OCI-LY7 (cell line): ENCODE measurements around the gene KAZN. TPM values are rescaled to one million over a fixed set of nuclear protein-coding genes. Genes with fewer than 3 reads are reported as not detected.

Experiments
- BruUV-seq: library from RNA; stranded (reverse); fragments of 400-500 nt; replicated peaks from 2 replicates; lab custom pipeline; 2021; lab: Mats Ljungman, UMichigan
- CTCF ChIA-PET: fragments of 300-600 bp; sonication (Branson Sonifier 250); formaldehyde crosslinking; loops from one replicate; lab custom pipeline; 2022; ENCODE audit warnings: antibody characterized with exemption; ENCODE audit not compliant: unreplicated experiment; lab: Charles Lee
- POLR2A ChIA-PET: fragments of 300-600 bp; sonication (Branson Sonifier 250); formaldehyde crosslinking; loops from one replicate; lab custom pipeline; 2022; ENCODE audit warnings: antibody characterized with exemption; lab: Charles Lee
- DNase-seq: peaks from one replicate; pipeline ENCODE4 v3.0.0-alpha.2; 2015; ENCODE audit warnings: low spot score
- H2AFZ ChIP-seq: fragments of 200-600 bp; sonication (generic), shearing (Covaris generic); 2 replicates; pipeline ENCODE4 v1.6.1; 2014; ENCODE audit warnings: mild to moderate bottlenecking, antibody characterized with exemption, low read length, moderate library complexity
- H3K27ac ChIP-seq: fragments of 200-600 bp; sonication (generic); 2 replicates; pipeline ENCODE4 v1.5.1; 2014; ENCODE audit warnings: mixed run types, low read depth, mild to moderate bottlenecking, moderate library complexity, low read length, inconsistent platforms; ENCODE audit not compliant: poor library complexity, severe bottlenecking
- H3K36me3 ChIP-seq: fragments of 200-600 bp; sonication (generic); 2 replicates; pipeline ENCODE4 v1.6.1; 2014; ENCODE audit warnings: mild to moderate bottlenecking, antibody characterized with exemption, low read length, moderate library complexity, mixed read lengths; ENCODE audit not compliant: insufficient read depth
- H3K4me1 ChIP-seq: fragments of 200-600 bp; sonication (generic); 2 replicates; pipeline ENCODE4 v1.5.1; 2014; ENCODE audit warnings: mild to moderate bottlenecking, low read length; ENCODE audit not compliant: insufficient read depth, poor library complexity, severe bottlenecking
- H3K4me2 ChIP-seq: fragments of 200-600 bp; sonication (generic); 2 replicates; pipeline ENCODE4 v1.6.1; 2014; ENCODE audit warnings: mild to moderate bottlenecking, low read length
- H3K4me3 ChIP-seq: fragments of 200-600 bp; sonication (generic); 2 replicates; pipeline ENCODE4 v1.5.1; 2014; ENCODE audit warnings: mild to moderate bottlenecking, low read depth, low read length; ENCODE audit not compliant: poor library complexity, severe bottlenecking
- H3K79me2 ChIP-seq: fragments of 200-600 bp; sonication (generic); 2 replicates; pipeline ENCODE4 v1.6.1; 2016; ENCODE audit warnings: low read depth, mild to moderate bottlenecking, low read length, moderate library complexity, mixed read lengths; ENCODE audit not compliant: insufficient read depth
- H3K9me2 ChIP-seq: fragments of 200-600 bp; sonication (generic); 2 replicates; pipeline ENCODE4 v1.6.1; 2016; ENCODE audit warnings: mild to moderate bottlenecking, low read length, mixed read lengths; ENCODE audit not compliant: insufficient read depth
- H3K9me3 ChIP-seq: fragments of 200-600 bp; sonication (generic); 2 replicates; pipeline ENCODE4 v1.6.1; 2014; ENCODE audit warnings: mild to moderate bottlenecking, mixed run types, low read length, mixed read lengths
- H4K20me1 ChIP-seq: fragments of 200-600 bp; sonication (generic); 2 replicates; pipeline ENCODE4 v1.6.1; 2014; ENCODE audit warnings: mild to moderate bottlenecking, antibody characterized with exemption, low read length, moderate library complexity, mixed read lengths; ENCODE audit not compliant: insufficient read depth
- EZH2phosphoT487 ChIP-seq: fragments of 200-600 bp; sonication (generic); IDR thresholded peaks from 2 replicates; pipeline ENCODE4 v1.6.1; 2018; ENCODE audit warnings: low read depth, borderline replicate concordance, mild to moderate bottlenecking, mixed run types, antibody characterized with exemption, low read length, moderate library complexity, mixed read lengths
- intact Hi-C: fragments of 100-400 bp; cut with micrococcal nuclease; formaldehyde crosslinking; loops from one replicate; pipeline ENCODE4 v1.10.0; 2022; ENCODE audit not compliant: unreplicated experiment
- total RNA-seq, 2 experiments: library from RNA; depleted of rRNA in 1 of 2; stranded (reverse); fragments of >200 nt in 1 of 2; shearing (Covaris generic) in 1 of 2; gene quantifications; 2 replicates each; pipeline ENCODE4 v1.2.3, GENCODE V29; 2014 to 2022
- TF ChIP-seq, protein P1 (sequence below): fragments of 200-600 bp; sonication (generic); conservative IDR thresholded peaks from 2 replicates; pipeline ENCODE4 v1.5.1; 2014; ENCODE audit warnings: mild to moderate bottlenecking, antibody characterized with exemption, low read length, moderate library complexity, mixed read lengths

Gene KAZN
- total RNA-seq, 2 experiments from 2014 or later: 0.40 to 2.4 TPM

DNA sequence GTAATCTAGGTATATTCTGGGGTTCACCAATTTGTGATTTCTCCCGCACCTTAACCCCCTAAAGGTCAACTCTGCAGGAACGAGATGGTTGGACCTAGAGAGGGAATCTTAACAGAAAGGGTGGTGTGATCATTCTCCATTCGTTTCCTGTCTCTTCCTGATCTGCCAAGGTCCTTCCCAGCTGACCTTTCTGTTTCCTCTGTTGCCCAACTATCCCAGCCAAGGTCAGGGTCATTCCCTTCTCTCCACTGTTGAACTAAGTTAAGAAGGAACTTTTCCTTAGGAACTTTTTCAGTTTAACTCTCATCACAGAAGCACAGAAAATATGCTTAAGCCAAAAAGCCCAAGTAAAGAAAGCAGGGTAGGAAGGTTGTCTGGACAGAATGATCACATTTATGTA is 49.3 kb downstream of the KAZN start:
- intact Hi-C loops: no loop called here
- no peak overlapping the region for H3K4me3 ChIP-seq
- POLR2A ChIA-PET: no interaction called here
- H3K4me1 ChIP-seq: no peaks in the 10 kb centered on the region
- H3K27ac ChIP-seq: no peak overlapping the region
- no peak overlapping the region for H3K4me2 ChIP-seq
- BruUV-seq: no TSS peak
- no peaks in the 10 kb centered on the region for H3K36me3 ChIP-seq
- H3K9me3 ChIP-seq: peaks cover 6% of the 10 kb centered on the region
- no peaks in the 10 kb centered on the region for H4K20me1 ChIP-seq
- no peaks in the 10 kb centered on the region for H3K9me2 ChIP-seq
- H3K79me2 ChIP-seq: no peaks in the 10 kb centered on the region
- CTCF ChIA-PET: no interaction called here
- no peak overlapping the region for H2AFZ ChIP-seq
- TF ChIP-seq, protein P1, sequence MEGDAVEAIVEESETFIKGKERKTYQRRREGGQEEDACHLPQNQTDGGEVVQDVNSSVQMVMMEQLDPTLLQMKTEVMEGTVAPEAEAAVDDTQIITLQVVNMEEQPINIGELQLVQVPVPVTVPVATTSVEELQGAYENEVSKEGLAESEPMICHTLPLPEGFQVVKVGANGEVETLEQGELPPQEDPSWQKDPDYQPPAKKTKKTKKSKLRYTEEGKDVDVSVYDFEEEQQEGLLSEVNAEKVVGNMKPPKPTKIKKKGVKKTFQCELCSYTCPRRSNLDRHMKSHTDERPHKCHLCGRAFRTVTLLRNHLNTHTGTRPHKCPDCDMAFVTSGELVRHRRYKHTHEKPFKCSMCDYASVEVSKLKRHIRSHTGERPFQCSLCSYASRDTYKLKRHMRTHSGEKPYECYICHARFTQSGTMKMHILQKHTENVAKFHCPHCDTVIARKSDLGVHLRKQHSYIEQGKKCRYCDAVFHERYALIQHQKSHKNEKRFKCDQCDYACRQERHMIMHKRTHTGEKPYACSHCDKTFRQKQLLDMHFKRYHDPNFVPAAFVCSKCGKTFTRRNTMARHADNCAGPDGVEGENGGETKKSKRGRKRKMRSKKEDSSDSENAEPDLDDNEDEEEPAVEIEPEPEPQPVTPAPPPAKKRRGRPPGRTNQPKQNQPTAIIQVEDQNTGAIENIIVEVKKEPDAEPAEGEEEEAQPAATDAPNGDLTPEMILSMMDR: no peak
- no peak for TF ChIP-seq EZH2phosphoT487
- DNase-seq: no peak

DNA sequence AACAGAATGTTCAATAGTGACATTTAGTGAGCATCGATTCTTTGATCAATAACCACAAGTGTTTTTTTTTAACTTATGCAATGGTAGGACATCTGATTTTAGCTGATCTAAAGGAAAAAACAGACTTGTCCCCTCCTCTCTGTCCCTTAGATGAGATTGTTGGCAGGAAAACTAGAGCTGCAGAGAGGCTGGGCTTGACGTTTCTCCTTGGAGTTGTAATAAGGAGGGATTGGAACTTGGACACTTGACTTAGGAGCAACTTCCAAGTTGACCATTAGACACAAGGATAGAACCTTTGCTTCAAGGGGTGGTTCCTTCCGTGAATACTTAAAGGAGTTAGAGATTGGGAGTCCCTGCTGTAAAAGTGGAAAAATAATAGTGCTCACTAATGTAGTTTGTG is 49.9 kb downstream of the KAZN start:
- Histone ChIP-seq H3K4me3 (no peak overlapping the region), H3K79me2 (no peaks in the 10 kb centered on the region), H3K9me3 (peaks cover 3% of the 10 kb centered on the region), H3K4me1 (no peaks in the 10 kb centered on the region), H3K9me2 (no peaks in the 10 kb centered on the region), H2AFZ (no peak overlapping the region), H3K27ac (no peak overlapping the region), H3K4me2 (no peak overlapping the region), H4K20me1 (no peaks in the 10 kb centered on the region), H3K36me3 (no peaks in the 10 kb centered on the region)
- DNase-seq: no peak
- no TSS peak for BruUV-seq
- intact Hi-C loops: no loop called here
- TF ChIP-seq EZH2phosphoT487: no peak
- TF ChIP-seq, protein P1: no peak
- ChIA-PET CTCF (no interaction called here), POLR2A (no interaction called here)

DNA sequence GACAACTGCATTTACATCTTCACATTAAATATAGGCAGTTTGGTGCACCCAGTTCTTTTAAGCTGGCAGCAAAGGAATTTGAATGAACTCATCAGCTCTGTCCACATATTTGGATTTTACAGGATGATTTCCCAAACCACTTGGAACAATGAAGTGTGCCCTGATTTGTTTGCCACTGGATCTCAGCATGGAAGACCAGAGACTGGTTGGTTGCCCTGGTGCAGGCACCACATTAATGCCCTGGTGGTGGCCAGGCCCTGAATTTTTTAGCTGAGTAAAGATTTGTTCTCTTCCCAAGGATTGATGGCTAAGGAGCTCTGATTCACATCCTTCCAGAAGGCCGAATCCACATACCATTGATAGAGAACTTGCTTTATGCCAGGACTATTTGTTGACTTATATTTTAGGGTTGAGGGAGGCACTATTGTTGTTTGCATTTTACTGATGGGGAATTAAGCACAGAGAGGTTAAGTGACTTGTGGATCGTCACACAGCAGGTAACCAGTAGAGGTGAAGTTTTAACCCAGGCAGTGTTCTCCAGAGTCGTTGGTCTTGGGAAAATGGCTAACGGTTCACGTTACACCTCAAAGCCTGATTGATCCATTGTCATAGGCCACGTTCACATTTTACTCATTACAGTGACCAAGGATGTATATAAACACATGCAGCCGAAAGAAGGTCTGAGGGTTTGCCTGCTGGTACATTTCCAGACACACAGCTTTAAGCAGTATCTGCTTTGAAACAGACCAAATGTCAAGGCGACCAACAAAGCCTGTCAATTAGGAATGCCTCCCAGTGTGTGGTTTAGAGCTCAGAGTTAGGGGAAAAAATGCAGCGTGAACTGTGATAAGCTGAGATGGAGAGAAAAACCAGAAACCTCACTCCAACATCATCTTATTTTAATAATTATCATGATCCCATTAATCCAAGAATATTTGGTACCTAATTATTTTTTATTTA is 50.7 kb downstream of the KAZN start:
- Histone ChIP-seq H3K27ac (no peak overlapping the region), H3K79me2 (no peaks in the 10 kb centered on the region), H3K4me3 (no peak overlapping the region), H3K4me1 (no peaks in the 10 kb centered on the region), H3K36me3 (no peaks in the 10 kb centered on the region), H4K20me1 (no peaks in the 10 kb centered on the region), H3K4me2 (no peak overlapping the region), H2AFZ (no peak overlapping the region), H3K9me2 (no peaks in the 10 kb centered on the region), H3K9me3 (peaks cover 3% of the 10 kb centered on the region)
- BruUV-seq: no TSS peak
- TF ChIP-seq, protein P1: no peak
- no peak for DNase-seq
- POLR2A ChIA-PET: interaction anchor here (0.6 kb wide), 1 partner anchor 38 kb away, joined by 6 read pairs; no protein-coding TSS in a partner anchor
- CTCF ChIA-PET: no interaction called here
- intact Hi-C loops: no loop called here
